Daoy (cell line): ENCODE measurements around the gene CEACAM4. TPM values are rescaled to one million over a fixed set of nuclear protein-coding genes. Genes with fewer than 3 reads are reported as not detected.
A peak's percentile ranks its signal among the peaks of the same experiment; 100 is the strongest.

Experiments used
- DNase-seq: peaks from one replicate; pipeline ENCODE4 v3.0.0-alpha.2; 2015; ENCODE audit warnings: low read depth
- total RNA-seq: library from RNA; depleted of rRNA; stranded (reverse); fragments of >200 nt; shearing (Covaris generic); gene quantifications from 2 replicates; pipeline ENCODE4 v1.2.3, GENCODE V29; 2014

The CEACAM4 gene
- total RNA-seq, 1 experiment from 2014 or later: not detected

- DNase-seq: no peak
These were observed 8.7 kb downstream of the CEACAM4 start for GRCh38 chr19:41617941-41618730.

DNA sequence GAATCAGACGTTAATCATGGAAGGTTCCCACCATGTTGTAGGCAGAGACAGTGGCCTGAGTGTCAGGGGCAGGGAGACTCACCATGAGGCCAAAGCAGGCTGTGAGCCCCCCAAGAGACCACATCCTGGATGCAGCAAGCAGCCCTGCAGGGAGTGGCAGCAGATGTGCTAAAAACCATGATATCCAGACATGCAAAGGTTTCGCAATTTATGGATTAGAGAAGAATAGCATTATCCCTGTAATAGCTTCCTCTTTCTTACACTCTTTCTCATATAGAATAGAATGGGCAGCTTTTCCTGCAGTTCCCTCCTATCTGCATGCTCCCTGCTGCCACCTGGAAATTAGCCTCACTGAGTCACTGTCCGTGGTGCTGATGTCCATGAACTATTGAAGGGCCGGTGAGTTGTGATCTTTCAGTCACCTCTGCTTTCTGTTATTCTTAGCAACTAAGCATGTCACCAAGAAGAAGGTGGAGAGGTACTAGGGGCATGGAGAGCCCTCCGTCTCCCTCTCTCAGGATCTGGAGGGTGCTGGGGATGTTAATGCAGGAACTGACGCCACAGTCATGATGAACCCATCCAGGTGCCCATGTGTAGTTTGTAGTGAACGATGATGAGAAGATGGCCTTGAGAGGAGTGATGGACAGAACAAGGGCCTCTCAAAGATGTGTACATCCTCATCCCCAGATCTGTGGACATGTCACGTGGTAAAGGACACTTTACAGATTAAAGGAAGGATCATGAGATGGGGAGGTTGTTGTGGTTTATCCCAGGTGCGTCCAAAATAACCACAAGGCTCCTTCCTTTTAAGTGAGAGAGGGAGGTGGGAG is 9.9 kb downstream of the CEACAM4 start:
- DNase-seq: no peak

- DNase-seq: no peak
These were observed 11.7 kb downstream of the CEACAM4 start for GRCh38 chr19:41615207-41615606.

DNA sequence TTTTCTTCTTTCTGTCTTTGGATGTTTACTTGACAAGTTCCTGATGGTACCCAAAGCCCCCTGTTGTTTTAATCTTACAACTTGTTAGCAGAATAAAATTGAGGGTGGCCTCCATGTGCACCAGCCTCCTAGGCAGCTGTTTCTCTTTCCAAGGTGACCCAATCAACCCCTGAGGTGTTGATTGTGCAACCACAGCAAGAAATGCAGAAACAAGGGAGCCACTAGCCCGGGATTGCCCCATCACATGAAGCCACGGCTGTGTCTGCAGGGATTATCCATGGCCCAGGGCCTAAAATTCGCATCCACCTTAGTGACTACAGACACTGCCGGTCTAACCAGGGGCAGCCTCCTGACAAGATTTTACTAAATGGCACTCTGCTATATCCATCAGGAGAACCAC is 14.4 kb downstream of the CEACAM4 start:
- no peak for DNase-seq

- no peak for DNase-seq
These were observed 16.1 kb downstream of the CEACAM4 start for GRCh38 chr19:41610789-41611188.

DNA sequence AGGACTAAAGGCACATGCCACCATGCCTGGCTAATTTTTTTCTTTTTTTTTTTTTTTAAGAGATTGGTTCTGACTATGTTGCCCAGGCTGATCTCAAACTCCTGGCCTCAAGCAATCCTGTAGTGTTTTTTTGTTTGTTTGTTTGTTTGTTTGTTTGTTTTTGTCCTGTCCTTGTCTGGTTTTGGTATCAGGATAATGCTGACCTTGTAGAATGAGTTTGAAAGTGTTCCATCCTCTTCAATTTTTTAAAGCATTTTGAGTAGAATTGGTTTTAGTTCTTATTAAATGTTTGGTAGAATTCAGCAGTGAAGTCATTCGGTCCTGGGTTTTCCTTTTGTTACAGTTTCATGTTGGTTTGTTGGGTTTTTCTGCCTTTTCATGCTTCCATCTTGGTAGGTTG is 19.2 kb downstream of the CEACAM4 start:
- no peak for DNase-seq

DNA sequence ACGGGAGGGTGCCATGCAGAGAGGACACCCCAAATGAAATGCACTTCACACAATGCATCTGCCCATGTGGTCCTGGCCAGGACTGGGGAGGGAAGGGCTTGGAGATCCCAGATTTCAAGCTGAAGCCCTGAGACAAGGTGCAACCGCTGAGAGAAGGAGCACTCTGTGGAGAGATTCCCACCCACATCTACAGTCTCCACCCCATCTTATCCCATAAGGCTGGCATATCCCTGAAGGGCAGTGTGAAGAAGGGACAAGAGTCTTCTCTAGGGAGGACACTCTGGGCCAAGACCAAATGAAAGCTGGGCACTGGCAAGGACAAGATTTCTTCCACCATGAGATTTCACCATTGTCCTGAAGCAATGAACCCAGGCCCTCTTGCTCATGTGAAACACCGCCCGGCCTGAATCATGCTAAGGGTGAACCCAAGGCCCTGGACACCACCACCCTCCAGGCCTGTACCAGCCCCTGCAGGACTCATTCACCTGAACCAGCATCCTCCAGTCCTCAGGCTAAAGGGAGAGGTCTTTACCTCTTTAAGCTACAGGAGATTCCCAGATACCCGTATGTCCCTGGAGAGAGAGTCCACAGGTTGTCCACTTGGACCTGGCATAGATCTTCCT is 20.5 kb downstream of the CEACAM4 start:
- DNase-seq: no peak

- no peak for DNase-seq
These were observed 22.0 kb downstream of the CEACAM4 start for GRCh38 chr19:41604831-41605230.

- no peak for DNase-seq
These were observed 25.1 kb downstream of the CEACAM4 start for GRCh38 chr19:41601771-41602170.

DNA sequence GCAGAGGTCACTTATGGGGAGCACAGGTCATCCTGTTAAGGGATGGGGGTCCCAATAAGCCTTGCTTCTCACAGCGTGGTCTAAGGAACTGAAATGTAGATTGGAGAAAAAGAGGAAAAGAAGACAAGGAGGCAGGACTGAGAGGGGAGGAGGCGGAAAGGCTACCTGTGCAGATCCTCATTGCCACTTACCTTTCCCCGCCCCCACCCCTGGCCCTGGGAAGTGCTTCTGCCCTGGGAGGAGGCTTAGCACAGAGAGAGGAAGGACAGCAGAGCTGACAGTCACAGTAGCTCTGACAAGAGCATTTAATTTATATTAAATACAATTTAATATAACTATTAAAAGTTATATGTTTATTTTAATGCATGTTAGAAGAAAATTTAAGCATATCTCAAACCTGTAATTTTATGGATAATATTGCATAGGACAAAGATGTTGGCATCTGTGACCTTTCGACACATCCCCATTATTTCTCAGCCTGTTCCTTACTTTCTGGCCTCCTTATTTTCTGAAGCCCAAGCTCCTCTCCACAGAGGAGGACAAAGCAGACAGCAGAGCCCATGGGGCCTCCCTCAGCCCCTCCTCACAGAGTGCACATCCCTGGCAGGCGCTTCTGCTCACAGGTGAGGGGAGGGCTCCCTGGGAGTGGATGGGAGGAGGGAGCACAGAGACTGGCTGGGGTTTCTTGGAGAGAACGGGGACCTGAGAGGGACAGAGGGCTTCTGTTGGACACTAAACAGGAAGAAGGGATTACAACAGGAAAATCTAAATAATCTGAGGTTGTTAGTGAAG is 27.5 kb downstream of the CEACAM4 start:
- no peak for DNase-seq

- peak; percentile 72 for DNase-seq
These were observed 29.3 kb downstream of the CEACAM4 start for GRCh38 chr19:41597600-41598041.

- DNase-seq: no peak
These were observed 31.0 kb downstream of the CEACAM4 start for GRCh38 chr19:41595890-41596280.

DNA sequence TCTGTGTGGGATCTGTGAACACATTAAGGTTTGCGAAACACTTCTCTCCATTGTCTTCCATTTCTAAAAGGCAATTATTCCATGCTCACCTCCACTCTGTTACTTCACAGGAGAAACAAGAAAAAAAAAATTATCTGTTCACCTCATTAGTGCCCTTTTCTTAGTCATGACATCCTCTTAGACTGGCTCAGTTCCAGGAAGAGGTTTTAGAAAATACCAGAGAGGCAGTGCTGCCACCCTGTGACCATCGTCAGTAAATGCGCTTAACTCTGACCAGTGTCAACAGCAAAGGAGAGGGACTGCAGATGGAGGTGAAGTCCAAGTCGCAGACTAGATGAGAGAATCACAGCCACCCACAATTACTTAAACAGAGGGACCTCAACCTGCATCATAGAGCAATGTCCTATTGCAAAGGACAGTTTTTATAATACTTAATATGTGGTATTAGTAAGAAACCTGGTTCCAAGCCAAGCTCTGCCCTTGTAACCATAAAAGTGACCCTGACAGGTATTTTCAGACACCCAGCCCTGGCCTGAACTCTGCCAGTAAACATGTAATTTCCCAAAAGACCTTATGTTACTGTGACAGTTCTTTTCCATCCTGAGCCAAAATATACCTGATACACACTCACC is 31.5 kb downstream of the CEACAM4 start:
- peak; percentile 87 for DNase-seq

- no peak for DNase-seq
These were observed 34.8 kb downstream of the CEACAM4 start for GRCh38 chr19:41591951-41592562.

- DNase-seq: no peak
These were observed 35.9 kb downstream of the CEACAM4 start for GRCh38 chr19:41590936-41591335.

GRCh38 chr19:41589371-41589770 is 37.5 kb downstream of the CEACAM4 start:
- no peak for DNase-seq

DNA sequence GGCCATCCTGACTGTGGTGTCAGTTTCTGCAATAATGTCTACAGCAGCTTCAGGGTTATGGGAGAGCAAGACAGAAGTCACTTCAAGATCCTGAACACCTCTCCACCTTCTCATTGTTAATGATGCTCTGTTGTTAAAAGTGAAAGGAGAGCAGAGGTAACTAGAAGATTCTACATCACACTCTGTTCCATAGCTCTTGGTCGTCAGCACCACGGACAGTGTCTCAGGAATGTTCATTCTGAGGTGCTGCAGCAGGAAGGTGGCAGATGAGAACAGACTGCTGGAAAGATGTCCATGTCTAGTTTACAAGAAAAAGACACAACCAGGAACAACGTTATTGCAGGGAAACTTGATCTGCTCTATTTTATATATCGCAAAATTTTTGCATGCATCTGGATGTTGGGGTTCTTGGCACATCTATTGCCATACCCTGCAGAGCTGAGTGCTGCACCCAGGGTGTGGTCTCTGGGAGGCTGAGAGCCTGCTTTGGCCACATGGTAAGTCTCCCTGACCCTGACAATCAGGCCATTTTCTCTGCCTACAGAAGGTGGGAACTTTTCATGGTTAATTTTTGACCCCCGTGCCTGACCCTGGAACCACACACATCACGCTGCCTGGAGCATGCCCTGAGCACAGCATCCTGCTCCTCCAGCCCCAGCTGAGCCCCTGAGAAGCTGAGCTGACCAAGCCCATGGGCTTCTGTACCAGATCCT is 38.2 kb downstream of the CEACAM4 start:
- DNase-seq: no peak

DNA sequence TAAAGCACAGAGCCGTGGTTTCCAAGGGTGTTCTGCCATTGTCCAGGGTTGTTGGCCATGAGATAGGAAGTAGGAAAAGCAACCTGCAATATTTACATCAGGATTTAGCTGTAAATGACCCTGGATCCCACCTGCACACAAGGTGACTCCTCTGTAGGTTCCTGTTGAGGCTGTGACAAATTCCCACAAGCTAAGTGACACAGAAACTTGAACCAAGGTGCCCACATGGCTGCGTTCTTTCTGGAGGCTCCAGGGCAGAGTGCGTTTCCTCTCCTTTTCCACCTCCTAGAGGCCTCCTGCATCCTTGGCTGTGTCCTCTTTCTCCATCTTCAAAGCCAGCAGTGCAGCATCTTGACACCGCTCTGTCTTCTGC is 39.0 kb downstream of the CEACAM4 start:
- no peak for DNase-seq

GRCh38 chr19:41587101-41587837 is 39.6 kb downstream of the CEACAM4 start:
- no peak for DNase-seq
